ENCODE data around the gene TRAFD1.

- TF ChIP-seq EP300 (IDR thresholded peaks at IDR 0.05; ENCODE audit: low read depth in 2 of 2, low read length in 2 of 2) (no peak), EP300 (CRISPR knock-in tag; IDR thresholded peaks at IDR 0.05; ENCODE audit: borderline replicate concordance) (no peak), FOXK1 (CRISPR knock-in tag; IDR thresholded peaks at IDR 0.05; ENCODE audit: borderline replicate concordance, low read depth) (no peak), ZMYM2 (CRISPR knock-in tag; IDR thresholded peaks at IDR 0.05) (no peak), JUN (CRISPR knock-in tag; IDR thresholded peaks at IDR 0.05) (no peak), SRF (IDR thresholded peaks at IDR 0.05; ENCODE audit: low read depth, low read length) (no peak), ZNF251 (CRISPR knock-in tag; IDR thresholded peaks at IDR 0.05) (no peak), AFF4 (CRISPR knock-in tag; IDR thresholded peaks at IDR 0.05) (no peak), CTCF (CRISPR knock-in tag; IDR thresholded peaks at IDR 0.05) (no peak)
Measured at GRCh38 chr12:112087851-112088250, 37.5 kb upstream of the TRAFD1 start.
